GM18507 (cell line): ENCODE results near the gene EFHC1.

Experiments
- DNase-seq: peaks from one replicate; pipeline ENCODE4 v3.0.0; 2011; ENCODE audit warnings: low read depth; ENCODE audit not compliant: insufficient read length; ENCODE audit errors: extremely low spot score
- FAIRE-seq: peaks from 2 replicates; lab custom pipeline; 2011; peaks lifted over from hg19 to GRCh38; lab: Jason Lieb, UNC

Gene EFHC1

GRCh38 chr6:52394251-52394666, 25.9 kb upstream of the EFHC1 start:
- no peak for DNase-seq
- FAIRE-seq: peak; percentile 86

GRCh38 chr6:52395969-52396368, 24.2 kb upstream of the EFHC1 start:
- FAIRE-seq (no peak), DNase-seq (no peak)

- DNase-seq (no peak), FAIRE-seq (peak; percentile 85)
Measured at GRCh38 chr6:52399511-52400312, 20.4 kb upstream of the EFHC1 start.

- FAIRE-seq (no peak), DNase-seq (no peak)
Measured at GRCh38 chr6:52400313-52401041, 19.7 kb upstream of the EFHC1 start.

- no peak for FAIRE-seq
Measured at GRCh38 chr6:52403086-52403485, 17.1 kb upstream of the EFHC1 start.

GRCh38 chr6:52403627-52404026, 16.5 kb upstream of the EFHC1 start:
- DNase-seq (no peak), FAIRE-seq (no peak)

More at GRCh38 chr6:52403086-52403485, 17.1 kb upstream of the EFHC1 start:
- no peak for DNase-seq

- FAIRE-seq: no peak
- no peak for DNase-seq
Measured at GRCh38 chr6:52405243-52405642, 14.9 kb upstream of the EFHC1 start.

GRCh38 chr6:52407467-52407866, 12.7 kb upstream of the EFHC1 start:
- DNase-seq (no peak), FAIRE-seq (peak; percentile 66)

- DNase-seq (no peak), FAIRE-seq (no peak)
Measured at GRCh38 chr6:52409499-52409898, 10.6 kb upstream of the EFHC1 start.

GRCh38 chr6:52410979-52411378, 9.2 kb upstream of the EFHC1 start:
- no peak for DNase-seq
- FAIRE-seq: no peak

GRCh38 chr6:52411911-52412310, 8.2 kb upstream of the EFHC1 start:
- FAIRE-seq: no peak
- DNase-seq: no peak

GRCh38 chr6:52415333-52415732, 4.8 kb upstream of the EFHC1 start:
- DNase-seq (no peak), FAIRE-seq (peak; percentile 66)

GRCh38 chr6:52415917-52416628, 4.1 kb upstream of the EFHC1 start:
- DNase-seq (no peak), FAIRE-seq (no peak)

GRCh38 chr6:52416629-52417151, 3.5 kb upstream of the EFHC1 start:
- peak; percentile 74 for FAIRE-seq
- no peak for DNase-seq

GRCh38 chr6:52417675-52418111, 2.4 kb upstream of the EFHC1 start:
- DNase-seq (no peak), FAIRE-seq (no peak)

GRCh38 chr6:52418606-52419005, 1.5 kb upstream of the EFHC1 start:
- DNase-seq: no peak
- no peak for FAIRE-seq

- FAIRE-seq (no peak), DNase-seq (no peak)
Measured at GRCh38 chr6:52420668-52421358, 671 bp downstream of the EFHC1 start.

GRCh38 chr6:52422156-52422555, 2.0 kb downstream of the EFHC1 start:
- FAIRE-seq: no peak
- no peak for DNase-seq

GRCh38 chr6:52423448-52423847, 3.3 kb downstream of the EFHC1 start:
- FAIRE-seq (no peak), DNase-seq (no peak)
